Left renal pelvis (tissue), 4 donors: ENCODE results near the gene SH3RF3. TPM values are rescaled to one million over a fixed set of nuclear protein-coding genes. Genes with fewer than 3 reads are reported as not detected.

ENCODE experiments used
- DNase-seq, 4 donors: peaks; one replicate each; pipeline ENCODE4 v3.0.0-alpha.2; 2013; ENCODE audit warnings: low read depth in 4 of 4, low spot score in 3 of 4
- polyA plus RNA-seq, 4 donors: library from polyadenylated mRNA; unstranded; fragments of 120-200 nt; gene quantifications; one replicate each; pipeline ENCODE4 v1.2.1, GENCODE V29; 2013; ENCODE audit not compliant: insufficient read length in 4 of 4

Gene SH3RF3
- polyA plus RNA-seq, 4 donors = 4.7 to 5.5 (median 5.2) TPM

- DNase-seq = no peak
These were observed 102.4 kb downstream of the SH3RF3 start for GRCh38 chr2:109231428-109231827.

GRCh38 chr2:109231996-109232705, 103.1 kb downstream of the SH3RF3 start:
- DNase-seq = no peak

GRCh38 chr2:109232909-109233308, 103.9 kb downstream of the SH3RF3 start:
- DNase-seq = no peak

- DNase-seq = no peak
These were observed 104.6 kb downstream of the SH3RF3 start for GRCh38 chr2:109233643-109234042.

GRCh38 chr2:109234355-109234754, 105.3 kb downstream of the SH3RF3 start:
- no peak for DNase-seq

GRCh38 chr2:109236147-109236546, 107.1 kb downstream of the SH3RF3 start:
- DNase-seq = no peak

- DNase-seq = no peak
These were observed 108.8 kb downstream of the SH3RF3 start for GRCh38 chr2:109237792-109238191.

- DNase-seq = no peak
These were observed 109.6 kb downstream of the SH3RF3 start for GRCh38 chr2:109238580-109238979.

GRCh38 chr2:109239720-109240119, 110.7 kb downstream of the SH3RF3 start:
- no peak for DNase-seq

GRCh38 chr2:109242210-109242653, 113.2 kb downstream of the SH3RF3 start:
- DNase-seq = no peak

- DNase-seq = no peak
These were observed 113.8 kb downstream of the SH3RF3 start for GRCh38 chr2:109242654-109243331.

- DNase-seq = no peak
These were observed 114.7 kb downstream of the SH3RF3 start for GRCh38 chr2:109243526-109244303.

GRCh38 chr2:109244304-109244582, 115.2 kb downstream of the SH3RF3 start:
- DNase-seq = no peak

- no peak for DNase-seq
These were observed 115.9 kb downstream of the SH3RF3 start for GRCh38 chr2:109244750-109245382.

- DNase-seq = no peak
These were observed 117.2 kb downstream of the SH3RF3 start for GRCh38 chr2:109246176-109246575.

GRCh38 chr2:109246616-109247015, 117.6 kb downstream of the SH3RF3 start:
- DNase-seq = no peak

- DNase-seq = no peak
These were observed 118.3 kb downstream of the SH3RF3 start for GRCh38 chr2:109247340-109247739.

- no peak for DNase-seq
These were observed 118.8 kb downstream of the SH3RF3 start for GRCh38 chr2:109247812-109248211.

GRCh38 chr2:109248590-109248989, 119.6 kb downstream of the SH3RF3 start:
- no peak for DNase-seq

GRCh38 chr2:109253217-109253616, 124.2 kb downstream of the SH3RF3 start:
- DNase-seq = no peak
